Measurements from ENCODE around the gene VEGFA.

The VEGFA gene

DNA sequence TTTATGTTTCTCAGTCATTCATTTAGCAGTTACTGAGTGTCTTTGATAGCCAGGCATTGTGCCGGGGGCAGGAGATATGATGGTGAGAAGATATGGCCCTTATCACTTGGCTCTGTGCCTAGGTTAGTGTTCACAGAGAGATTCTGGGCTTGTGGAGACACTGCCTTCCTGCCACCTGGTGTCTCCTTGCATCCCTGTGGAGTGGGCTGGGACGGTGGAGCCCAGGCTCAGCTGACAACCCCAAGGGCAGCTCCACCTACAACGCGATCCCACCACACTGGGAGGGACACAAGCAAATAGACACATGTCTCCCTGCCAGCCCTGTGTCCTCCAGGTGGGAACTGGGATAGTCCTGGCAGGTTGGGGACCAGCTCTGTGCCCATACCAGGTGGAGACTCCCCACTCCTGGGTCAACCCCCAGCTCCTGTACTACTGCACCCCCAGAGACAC is 30.3 kb upstream of the VEGFA start:
- no peak for DNase-seq

DNA sequence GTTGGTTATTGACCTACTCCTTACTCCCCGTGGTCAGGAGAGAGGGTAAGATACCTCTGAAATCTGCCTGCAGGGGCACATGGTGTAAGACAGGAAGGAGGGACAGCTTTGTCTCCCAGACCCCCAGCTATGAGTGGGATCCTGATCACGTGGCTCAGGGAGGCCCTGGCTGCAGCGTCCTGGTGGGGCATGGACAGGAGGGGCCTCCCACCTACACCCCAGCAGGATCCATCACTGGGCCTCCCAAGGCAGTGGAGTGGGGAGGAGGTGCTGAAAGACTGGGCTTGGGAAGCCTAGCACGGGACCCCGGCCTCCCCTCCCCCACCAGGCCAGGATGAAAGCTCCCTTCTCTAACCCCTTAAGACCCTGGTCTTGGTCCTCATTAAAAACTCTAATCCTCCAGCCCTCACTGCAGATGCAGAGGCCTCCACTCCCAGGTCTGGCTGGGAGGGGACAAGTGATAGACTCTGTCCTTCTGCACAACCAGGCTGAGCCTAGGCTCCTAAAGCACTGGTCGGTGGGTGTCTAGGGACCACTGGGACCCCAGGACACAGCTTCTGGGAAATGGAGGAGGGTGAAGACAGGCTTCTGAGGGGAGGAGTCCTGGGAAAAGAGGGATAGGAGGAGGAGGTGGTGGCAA is 29.6 kb upstream of the VEGFA start:
- no peak for DNase-seq

DNA sequence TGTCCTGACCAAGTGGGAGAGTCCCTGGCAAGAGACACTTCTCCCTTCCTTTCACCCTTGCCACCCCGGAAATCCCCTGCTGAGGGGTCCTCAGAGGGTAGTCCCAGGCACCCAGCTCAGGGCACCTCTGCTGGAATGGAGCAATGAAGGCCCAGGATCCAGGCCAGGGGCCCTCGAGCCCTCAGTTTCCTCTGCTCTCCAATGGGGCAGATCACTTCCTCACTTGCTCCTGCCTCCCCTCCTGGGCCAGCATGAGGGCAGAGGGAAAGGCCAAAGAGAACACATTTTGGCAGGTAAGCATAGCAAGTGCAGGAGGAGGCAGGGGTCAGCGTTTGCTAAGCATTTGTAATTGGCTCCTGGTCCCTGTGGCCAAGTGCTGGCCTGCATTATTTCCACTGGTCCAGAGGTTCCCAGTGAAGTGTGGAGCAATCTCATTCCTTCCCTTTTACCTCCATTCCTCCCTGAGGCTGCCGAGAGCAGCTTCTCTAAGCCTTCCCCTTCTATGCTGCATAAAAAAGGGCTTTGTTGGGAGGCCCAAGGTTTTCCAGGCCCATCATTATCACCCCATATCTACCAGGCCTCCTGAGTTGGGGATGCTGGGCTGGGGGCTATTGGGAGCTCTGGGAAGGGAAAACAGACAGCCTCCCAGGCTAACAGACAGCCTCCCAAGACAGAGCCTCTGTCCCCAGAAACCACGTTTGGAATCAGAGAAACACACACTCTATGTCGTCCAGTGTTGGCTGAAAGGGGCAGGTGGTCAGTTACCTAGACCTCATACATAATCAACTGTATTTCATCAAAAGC is 28.8 kb upstream of the VEGFA start:
- no peak for DNase-seq

DNA sequence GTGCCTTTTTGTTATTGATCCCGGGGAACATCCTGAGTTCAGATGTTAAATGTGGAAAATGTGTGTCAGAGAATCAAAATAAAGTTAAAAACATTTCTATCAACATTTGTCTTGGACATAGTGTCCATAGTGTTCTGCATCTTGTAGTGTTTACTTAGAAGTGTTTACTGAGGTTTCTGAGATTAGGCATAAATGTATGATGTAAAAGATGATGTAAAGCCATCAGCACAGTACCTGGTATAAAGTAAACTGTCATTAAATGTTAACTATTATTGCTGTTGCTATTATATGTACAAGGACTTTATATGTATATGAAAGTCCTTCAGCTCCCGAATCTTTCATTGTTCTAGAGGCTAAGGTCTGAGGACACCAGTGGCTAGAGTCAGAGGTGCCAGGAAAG is 28.2 kb upstream of the VEGFA start:
- DNase-seq: no peak

DNA sequence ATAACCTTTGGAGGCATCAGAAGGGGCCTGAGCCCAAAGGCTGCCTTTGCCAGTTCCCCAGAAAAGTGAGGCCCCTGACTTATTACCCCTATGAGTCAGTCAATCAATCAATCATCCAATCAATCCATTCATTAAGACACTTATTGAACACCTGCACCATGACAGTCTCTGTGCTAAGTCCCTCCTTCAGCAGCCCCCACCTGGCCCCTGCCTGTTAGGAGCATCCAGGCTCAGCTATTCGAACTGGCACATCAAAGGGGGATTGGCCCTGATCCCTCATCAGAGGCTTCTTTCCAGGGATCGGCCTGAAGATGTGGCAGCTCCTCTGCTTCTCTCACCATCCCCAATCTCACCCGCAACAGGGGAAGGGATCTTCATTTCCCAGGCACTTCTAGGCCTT is 27.7 kb upstream of the VEGFA start:
- DNase-seq: no peak

DNA sequence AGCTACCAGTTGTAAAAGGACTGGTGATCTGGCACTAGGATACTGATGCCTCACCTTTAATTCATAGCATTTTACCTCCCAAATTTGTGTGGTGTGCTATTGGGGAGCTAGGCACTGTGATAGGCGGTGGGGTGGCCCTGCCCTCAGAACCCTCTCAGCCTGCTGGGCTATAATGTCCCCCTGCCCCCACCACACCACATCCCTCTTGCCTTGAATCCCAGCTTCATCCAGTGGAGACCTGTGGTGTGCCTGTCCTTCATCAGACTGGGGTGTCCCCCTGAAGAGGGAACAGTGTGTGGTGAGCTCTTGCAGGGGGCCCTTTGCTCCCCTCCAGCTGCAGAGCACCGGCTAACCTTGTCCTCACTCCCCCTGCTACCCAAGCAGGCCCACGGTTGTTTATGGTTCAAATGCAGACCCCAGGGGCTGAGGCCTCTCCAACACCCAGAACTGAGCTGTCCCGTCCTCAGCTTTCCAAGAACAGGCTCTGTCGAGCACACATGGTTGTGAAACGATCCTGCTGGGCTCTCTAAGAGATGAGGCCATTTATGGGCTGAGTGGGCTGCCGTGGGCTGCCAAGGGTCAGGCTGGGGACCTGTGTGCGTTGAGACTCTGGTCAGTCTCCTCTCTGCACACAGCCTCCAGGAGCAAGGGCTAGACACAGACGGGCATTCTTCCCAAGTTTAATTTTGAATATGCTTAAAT is 26.9 kb upstream of the VEGFA start:
- no peak for DNase-seq

DNA sequence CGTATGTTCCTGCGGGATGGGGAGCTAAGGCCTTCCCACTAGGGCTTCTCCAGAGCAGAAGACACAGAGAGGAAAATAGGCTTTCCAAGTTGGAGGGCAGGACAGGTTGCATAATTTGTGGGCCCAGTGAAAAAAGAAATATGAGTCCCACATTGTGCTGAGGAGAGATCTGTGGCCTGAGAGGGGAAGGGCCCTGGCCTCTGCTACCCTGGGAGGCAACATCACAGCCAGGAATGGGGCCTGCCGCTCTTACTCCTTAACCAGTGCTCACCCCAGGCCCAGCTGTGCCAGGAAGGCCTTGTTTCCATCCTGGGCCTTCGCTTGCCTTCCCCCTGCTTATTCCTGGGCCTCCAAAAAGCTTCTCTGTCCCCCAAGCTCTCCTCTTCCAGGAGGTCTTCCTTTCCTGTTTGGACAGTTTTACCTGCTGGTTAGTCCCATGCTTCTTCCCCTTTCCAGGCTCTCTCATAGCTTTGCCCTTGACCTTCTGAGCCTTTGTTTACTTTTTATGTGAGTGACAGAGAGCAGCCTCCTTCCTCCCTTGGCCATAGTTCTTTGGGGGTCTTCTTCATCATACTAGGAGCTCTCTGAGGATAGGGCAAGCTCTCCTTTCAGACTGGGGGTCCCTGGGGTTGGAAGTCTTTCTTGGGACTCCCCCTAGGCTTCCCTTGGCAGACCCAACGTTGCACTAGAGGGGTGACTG is 26.2 kb upstream of the VEGFA start:
- DNase-seq: no peak

DNA sequence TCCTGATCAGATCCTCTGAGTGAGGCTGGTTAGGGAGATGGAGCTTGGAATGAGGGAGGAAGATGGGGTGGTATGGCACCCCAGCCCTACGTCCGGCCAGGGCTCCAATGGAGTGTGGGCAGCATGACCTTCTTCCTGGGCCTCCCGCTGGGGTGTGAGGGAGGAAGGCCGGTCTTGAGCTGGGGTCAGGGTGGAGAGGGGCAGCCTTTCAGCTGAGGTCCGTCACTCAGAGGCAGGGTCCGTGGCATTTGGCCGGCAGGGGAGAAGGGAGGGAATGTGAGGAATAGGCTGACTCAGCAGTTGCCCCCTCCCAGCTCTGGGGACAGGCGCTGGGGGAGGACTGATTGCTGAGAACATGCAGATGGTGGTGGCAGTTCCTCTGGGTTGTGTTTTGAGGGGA is 25.5 kb upstream of the VEGFA start:
- DNase-seq: no peak

DNA sequence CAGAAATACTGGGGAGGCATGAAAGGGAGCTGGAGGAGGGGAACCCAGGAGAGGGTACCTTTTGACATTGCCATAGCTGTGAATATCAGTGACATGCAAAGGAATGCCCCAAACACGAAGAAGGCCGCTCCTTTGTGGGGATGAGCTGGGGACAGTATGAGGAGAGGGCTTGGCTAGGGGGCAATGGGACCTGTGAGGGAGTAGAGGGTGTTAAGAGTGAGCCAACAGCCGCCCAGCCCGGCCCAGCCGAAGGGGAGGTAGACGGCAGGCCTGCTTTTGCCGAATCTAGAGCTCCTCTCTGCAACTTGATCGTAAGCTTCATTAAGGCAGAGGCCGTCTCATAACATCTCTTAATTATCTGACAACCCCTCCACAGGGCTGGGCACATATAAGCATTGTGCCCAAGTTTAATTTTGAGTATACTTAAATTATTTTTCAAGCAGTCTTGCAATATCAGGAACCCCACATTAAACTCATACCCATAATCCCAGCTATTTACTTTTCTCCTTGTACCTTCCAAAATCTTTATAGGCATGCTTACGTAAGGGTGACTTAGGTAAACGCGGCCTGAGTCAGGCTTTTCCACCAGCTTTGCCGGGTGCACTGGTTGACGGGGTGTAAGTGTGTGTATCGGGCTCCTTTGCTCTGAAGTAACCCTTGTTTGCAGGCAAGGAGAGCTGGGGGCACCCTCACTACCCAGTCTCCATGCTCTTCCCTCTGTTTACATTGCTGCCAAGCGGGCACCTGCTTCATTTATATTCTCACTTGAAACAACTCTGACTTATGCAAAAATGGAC is 24.9 kb upstream of the VEGFA start:
- DNase-seq: no peak

DNA sequence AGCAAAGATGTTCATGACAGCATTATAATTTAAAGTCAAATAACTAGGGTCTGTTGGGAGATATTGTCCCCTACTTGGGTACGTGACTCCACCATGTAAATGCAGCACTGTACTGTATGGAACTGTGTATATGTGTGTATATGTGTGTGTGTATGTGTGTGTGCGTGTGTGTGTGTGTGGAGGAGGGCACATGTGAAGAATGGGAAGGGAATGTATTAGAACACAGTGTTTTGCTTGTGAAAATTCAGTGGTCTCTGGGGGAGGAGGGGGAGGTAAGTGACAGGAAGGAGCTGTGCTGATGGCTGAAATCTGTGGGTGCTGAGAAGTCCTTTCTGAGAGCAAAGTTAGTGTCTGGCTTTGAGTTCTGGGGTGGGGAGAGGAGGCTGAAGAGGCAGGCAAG is 23.9 kb upstream of the VEGFA start:
- no peak for DNase-seq

DNA sequence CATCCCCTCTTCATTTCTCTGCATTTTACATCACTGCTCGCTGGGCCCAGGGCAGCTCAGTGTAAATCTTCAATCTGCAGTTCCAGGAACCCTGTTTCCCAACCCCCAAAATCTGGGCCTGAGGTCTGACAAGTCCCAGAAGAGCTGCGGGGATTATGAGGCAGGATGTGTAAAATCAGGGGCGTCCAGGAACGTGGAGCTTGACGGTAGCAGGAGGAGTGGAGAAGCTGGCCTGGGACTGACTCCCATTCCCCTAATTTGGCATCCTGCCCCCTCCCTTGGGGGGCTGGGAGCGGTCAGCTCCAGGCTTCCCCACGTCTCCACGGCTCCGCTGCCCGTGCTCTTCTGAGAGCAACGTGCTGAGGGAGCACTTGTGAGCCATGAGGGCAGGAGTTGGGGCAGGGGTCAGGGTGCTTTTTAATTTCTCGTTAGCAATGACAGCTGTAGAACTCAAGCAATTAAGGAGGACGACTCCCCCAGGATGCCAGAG is 23.4 kb upstream of the VEGFA start:
- no peak for DNase-seq

DNA sequence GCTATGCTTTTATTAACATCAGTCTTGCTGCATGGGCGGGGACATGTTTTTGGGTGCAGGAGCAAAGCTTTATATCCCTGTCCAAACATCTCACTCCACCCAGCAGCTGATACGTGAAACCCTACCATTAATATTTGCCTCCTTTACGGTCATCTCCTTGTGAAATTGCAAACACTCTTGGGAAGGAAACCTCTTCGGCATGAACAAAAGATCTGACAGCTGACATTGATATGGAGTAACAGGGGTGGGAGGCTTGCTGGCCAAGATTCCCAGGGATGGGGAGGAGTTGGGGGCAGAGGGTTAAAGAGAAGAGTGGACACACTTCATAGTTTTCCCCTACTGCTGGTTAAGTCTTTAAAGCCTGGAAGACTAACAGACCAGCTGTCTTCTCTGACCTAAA is 22.2 kb upstream of the VEGFA start:
- DNase-seq: no peak

DNA sequence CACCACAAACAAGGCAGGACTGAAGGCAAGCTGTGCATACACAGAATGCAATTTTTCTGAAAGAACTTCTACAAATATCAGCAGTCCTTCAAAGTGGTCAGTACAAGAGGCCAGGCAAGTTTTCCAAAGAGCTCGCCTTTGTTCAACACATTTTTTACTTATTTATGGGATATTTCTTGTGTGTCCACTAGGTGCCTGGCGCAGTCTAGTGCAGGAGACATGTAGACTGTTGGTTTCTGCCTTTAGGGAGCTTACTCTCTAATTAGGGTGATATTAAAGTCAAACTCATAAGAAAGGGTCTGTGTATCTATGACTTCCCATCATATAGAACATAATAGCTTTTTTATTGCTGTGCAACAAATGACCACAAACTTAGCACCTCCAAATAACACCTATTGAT is 21.2 kb upstream of the VEGFA start:
- no peak for DNase-seq

DNA sequence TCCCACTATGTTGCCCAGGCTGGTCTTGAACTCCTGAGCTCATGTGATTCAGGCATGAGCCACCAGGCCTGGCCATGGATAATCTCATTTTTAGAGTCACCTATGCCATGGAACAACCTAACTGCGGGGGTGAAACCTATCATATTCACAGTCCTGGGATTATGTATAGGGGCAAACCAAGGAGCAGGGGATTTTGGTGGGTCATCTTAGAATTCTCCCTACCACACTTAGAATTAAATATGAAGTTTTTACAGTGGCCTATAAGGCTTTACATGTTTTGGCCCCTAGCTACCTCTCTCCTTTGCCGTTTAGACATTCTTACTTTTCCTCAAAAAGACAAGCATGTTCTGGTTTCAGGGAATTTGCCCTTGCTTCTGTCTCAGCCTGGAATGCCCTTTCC is 20.6 kb upstream of the VEGFA start:
- DNase-seq: no peak

DNA sequence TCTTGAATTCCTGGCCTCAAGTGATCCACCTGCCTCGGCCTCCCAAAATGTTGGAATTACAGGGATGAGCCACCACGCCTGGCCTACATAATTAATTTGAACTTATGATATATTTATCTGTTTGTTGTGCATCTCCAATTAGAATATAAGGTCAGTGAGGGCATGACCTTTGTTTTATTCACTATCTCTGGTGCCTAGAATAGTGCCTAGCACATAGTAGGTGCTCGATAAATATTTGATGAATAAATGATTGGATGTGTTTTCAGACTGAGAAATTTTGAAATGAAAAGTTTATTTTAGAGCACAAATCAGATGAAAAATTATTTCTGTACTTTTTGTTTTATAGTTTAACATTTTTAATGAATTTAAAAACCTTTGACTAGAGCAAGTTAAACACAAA is 19.4 kb upstream of the VEGFA start:
- DNase-seq: no peak

DNA sequence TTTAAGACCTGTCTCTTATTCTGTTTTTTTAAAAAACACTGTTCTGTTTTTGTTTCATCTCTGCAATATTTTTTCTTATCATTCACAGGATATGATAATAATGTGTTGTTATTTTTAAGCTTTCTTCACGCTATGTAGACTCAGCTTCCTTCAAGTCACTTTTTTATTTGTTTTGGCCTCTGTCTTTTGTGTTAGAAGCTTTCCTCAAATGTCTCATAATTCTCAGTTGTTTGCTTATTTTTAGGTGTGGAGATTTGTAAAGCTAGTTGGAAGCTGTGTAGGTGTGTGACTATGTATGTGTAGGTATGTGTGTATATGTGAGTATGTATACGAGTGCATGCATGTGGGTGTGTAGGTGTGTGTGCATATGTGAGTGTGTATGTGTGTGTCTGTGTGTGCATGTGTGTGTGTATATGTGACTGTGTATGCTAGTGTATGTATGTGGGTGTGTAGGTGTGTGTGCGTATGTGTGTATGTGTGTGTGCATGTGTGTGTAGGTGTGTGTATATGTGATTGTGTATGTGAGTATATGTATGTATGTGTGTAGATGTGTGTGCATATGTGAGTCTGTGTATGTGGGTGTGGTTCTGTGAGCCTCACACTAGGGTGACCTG is 16.3 kb upstream of the VEGFA start:
- no peak for DNase-seq

DNA sequence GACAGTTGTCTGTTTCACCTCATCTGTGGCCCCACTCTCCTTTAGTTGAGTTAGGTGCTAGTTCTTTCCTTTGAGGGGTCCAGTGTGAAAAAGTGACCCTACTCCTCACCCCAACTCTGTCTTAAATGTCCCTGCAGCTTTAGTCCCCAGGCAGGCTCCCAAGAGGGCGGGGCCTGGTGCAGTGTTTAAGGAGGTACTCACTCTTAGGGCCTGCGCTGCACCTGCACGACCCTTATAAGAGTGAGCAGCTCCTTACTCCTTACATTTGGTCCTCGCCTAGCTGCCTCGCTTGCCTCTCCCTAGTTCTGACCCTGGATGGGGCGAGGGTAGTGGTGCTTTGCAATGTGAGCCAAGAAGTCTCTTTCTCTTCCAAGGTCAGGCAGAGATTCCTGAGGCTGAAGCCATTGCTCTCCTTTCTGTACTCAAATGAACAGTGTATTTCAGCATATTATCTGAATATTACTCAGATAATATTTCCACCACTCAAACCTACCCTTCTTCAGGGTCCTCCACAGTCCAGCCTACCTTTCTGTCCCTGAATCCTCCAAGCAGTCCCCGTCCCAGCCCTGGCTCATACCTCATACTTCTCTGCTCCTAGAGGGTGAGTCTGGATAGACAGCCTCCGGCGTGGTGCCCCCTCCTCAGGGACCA is 11.9 kb upstream of the VEGFA start:
- no peak for DNase-seq

DNA sequence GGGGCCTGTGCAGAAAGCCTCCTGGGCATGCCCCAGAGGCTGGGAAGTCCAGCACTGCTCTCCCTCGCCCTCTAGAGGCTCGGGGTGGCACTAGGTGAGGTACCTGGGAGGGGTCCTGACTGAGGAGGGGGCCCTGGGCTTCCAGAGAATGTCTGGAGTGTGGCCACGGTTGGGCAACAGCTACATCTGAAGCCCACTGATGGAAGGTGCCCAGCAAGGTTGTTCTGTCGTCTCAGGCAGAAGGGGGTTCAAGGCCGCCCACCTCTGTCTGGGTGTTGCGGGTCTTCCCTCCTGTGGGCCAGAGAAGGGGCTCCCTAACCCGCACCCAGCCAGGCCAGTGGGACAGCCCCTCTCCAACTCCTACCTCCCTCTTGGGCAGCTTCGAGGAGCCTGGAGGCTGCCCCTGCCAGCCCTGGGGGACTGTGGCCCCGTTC is 11.4 kb upstream of the VEGFA start:
- no peak for DNase-seq

DNA sequence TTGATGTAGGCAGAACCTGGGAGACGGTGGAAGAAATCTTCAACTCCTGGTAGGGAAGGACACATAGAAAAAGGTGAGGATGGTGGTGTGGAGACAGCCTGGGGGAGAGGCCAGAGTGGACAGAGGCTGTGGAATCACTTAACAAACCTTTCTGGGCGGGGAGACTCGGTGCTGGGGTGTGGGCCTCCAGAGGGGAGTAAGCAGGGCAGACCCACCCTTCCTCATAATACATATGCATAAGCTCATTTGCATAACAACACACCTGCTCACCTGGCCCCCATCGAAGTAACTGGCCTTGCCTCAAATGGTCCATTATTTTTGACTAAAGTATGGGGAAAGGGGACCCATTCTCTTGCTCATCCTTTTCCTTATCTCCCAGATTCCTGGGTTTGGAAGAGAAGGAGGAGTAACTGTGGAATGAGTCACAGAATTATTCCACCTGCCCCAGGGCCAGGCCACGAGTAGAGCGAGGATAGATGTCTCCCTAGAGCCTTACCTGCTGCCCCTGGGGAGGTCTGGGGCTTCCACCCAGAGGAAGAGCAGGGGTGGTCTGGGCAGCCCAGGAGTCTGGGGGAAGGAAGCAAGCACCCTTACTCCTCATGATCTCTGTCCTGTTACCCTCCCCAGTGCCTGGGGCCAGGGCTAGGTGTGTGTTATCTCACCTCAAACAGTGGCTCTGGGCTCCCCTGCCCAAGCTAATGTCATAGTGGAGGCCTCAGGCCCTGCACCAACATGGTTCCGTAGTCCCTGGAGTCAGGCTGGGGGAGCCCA is 10.7 kb upstream of the VEGFA start:
- no peak for DNase-seq

DNA sequence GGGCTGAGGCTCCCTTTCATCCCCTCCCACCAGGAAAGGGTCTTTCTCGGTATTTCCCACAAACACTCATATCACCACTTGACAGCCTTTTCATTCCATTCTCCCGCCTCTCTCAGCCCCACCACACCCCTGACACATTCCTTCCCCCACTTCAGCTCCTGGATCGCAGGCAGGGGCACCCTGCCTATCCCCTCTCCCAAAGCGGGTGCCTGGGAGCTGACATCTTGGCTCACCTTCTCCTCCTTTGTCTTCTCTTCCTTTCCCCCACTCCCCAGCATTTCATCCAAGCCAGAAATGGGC is 10.2 kb upstream of the VEGFA start:
- DNase-seq: no peak
